Measurements from ENCODE around the gene HLCS. TPM values are rescaled to one million over a fixed set of nuclear protein-coding genes. Genes with fewer than 3 reads are reported as not detected.

HLCS gene
- polyA plus RNA-seq, 3 donors: 17.0 to 17.9 (median 17.2) TPM

DNA sequence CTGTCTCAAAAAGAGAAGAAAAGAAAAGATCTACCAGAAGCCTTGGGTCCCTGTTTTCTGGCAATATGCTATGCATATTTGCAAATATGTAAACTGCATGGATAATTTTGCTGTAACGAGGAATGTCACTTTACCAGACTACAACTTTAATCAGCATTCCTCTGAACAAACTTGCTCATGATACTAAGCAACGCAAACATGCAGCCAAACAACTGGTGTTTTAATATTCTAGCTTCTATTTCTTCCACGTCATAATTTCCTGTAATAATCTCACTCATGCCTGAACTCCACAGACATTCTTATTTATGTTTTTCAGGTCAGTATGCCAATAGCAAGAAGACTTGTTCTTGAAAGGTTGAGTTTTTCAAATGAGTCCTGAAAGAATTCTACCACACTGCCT lies 153.4 kb downstream of the HLCS start:
- no peak for DNase-seq

GRCh38 chr21:36811762-36812161 lies 154.7 kb downstream of the HLCS start:
- no peak for DNase-seq

- no peak for DNase-seq
Measured at GRCh38 chr21:36810443-36810842, 156.0 kb downstream of the HLCS start.

- DNase-seq: no peak
Measured at GRCh38 chr21:36807422-36807928, 159.0 kb downstream of the HLCS start.

DNA sequence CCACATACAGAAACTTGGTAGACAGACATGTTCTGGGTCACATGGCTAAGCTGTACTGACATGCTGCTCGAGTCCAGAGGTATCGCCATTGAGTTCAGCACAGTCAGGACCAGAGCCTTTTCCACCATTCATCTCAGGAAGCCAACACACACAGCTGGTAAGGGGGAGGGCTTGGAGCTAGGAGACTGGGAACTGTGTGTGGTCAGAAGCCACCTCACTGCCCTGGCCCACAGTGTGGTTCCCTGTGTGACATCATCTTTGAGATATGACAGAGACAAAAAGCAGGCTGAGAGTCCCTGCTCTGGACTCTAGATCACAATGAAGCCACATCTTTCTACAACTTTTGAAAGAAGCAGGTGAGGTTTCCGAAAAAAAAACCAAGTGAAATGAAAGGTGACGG lies 160.4 kb downstream of the HLCS start:
- DNase-seq: no peak

- no peak for DNase-seq
Measured at GRCh38 chr21:36804874-36805611, 161.4 kb downstream of the HLCS start.

DNA sequence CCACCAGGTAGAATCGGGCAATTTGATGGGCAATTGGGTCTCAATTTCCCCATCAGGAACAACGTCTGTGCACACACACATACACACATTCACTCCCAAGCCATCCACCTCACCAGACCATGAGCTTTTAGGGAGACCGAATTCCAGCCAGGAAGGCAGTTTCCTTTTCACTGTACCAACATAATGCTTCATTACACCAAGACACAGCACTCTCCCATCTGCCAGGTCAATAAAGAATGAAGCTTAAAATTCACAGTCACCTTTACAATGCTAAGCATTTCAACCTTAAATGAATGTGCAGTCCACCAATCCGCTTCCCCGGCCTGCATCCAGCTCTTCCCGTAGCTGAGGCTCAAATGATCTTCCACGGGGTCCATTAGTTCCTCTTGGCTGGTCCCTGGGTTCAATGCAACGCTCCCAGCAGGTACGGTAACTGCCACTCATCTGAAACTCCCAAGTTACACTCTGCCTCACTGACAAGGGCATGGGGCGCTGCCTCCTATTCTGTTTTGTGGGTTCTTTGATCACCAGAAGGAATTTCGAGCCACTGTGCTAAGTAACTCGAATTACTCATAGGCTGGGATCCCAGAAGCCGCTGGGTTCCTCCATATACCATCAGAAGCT lies 162.5 kb downstream of the HLCS start:
- no peak for DNase-seq

DNA sequence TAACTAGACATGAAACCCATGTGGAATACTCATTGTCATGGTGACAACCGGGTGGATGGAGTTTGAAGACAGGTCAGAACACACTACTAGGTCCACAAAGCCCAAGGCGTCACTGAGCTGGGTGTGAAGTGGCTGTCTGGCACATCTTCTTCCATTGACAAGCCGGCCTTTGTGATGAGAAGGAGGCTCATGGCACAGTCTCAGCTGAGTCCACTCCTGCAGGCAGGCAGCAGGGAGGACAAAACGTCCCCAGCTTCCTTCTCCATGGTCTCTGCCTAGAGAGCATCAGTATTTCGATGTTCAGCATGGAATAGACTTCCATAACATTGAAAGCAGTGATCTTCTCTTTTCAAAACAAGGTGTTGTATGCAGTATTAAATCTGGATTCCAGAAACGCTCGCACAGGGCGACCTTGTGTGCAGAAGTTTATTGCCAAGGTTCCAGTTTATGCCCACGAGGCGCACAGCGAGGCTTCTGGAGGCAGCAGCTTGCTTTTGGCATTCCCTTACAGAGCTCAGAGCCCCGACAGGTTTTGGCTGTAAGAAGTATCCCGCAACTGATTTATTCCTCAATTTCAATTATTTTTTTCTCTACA lies 163.3 kb downstream of the HLCS start:
- DNase-seq: no peak

DNA sequence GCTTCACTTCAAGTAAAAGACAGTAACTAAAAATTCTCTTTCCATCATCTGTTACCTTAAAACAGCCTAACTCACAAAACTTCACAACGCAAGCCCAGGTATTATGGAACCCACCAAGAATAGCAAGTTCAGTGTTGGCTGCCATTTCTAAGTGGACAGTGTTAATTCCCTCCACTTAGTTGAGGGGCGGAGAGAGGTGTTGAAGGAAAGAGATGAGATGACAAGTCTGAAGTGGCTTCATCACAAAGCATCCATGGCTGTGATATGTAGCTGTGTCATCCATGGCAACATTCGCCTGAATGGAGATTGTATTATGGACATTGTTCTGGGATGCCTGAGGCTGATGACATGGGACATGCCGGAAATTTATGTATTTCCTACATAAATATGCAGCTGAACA lies 165.7 kb downstream of the HLCS start:
- DNase-seq: no peak

- DNase-seq: no peak
Measured at GRCh38 chr21:36799869-36800268, 166.6 kb downstream of the HLCS start.

DNA sequence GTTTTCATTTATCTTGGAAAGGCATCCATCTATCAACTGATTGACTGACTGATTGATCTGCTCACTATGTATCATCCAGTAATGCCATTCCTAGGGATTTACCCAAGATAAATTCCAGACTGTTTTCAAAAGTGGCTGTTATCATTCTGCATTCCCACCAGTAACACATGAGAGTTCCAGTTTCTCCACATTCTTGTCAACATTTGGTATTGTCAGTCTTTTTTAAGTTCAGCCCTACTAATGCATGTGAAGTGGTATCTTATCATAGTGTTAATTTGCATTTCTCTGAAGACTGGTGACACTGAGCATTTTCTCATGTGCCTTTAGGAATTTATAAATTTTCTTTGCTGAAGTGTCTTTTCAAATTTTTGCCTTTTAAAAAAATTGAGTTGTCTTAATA lies 168.0 kb downstream of the HLCS start:
- no peak for DNase-seq

DNA sequence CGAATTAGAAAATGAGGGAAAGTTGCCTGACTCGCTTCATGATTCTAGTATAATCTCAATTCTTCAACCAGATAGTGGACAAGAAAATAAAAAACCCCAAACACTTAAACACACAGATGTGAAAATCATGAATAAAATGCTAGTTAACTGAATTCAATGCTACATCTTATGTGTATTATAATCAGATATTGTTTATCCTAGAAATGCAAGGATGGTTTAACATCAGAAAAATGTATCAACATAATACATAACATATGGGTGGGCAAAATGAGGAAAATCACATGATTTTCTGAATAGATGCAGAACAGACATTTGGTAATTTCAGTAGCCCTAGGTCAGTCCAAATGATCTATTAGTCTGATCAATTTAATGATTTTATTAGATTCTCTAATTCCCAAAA lies 170.4 kb downstream of the HLCS start:
- DNase-seq: no peak

DNA sequence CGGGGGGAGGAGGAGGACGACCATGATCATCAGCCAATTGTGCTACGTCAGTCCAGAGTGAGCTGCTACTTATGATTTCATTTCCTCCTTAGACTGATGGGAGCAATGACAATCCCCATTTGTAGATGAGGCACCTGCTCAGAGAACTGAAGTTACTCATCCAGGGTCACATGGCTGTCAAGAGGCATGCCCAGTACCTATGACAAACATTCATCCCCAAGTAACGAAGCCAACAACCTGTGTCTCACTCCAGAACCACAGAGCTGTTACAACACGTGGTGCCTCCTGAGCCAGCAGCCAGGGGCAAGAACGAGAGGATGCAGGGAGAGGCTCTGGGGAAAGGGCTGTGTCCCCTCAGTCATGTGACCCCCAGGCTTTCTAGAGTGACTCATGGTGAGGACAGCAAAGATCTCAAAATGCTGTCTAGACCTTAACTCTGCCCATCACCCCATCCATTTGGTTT lies 173.9 kb downstream of the HLCS start:
- no peak for DNase-seq

GRCh38 chr21:36791695-36792470 lies 174.6 kb downstream of the HLCS start:
- DNase-seq: no peak

GRCh38 chr21:36791180-36791579 lies 175.3 kb downstream of the HLCS start:
- DNase-seq: no peak

GRCh38 chr21:36790616-36791015 lies 175.9 kb downstream of the HLCS start:
- DNase-seq: no peak

GRCh38 chr21:36788120-36788638 lies 178.3 kb downstream of the HLCS start:
- DNase-seq: no peak

DNA sequence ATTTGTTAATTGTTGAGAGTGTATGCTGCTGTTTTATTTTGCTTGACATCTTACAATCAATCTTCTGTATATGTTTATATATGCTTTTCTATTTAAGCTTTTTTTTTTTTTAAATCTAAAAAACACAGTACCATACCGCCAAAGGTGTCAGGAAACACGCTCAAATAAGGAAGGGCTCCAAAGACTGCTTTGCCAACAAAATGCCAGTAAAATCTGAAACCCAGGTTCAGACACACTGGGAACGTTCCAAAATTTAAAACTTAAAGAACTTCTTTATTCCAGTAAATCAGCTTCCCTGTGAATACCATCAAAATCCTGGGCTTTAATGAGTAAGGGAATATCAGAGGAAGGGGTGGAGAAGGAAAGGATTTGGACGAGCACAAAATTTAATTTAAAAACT lies 180.3 kb downstream of the HLCS start:
- DNase-seq: no peak

DNA sequence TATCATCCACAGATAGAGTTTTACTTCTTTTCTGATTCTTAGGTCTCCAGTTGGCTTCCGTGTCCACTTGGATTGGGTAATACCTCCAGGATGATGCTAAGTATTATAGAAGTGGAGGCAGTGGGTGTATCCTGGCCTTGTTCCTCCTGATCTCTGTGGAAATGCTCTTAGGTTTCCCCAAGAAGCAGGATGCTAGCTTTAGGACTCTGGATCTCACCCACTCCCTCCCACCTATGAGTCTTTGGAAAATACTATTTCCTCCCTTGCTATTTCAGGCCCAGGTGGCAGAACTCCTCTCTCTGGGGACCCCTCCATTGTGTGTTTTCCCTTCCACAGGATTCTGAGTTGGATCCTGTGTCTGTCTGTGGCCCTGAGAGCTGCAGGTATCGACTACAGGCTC lies 180.9 kb downstream of the HLCS start:
- DNase-seq: no peak

DNA sequence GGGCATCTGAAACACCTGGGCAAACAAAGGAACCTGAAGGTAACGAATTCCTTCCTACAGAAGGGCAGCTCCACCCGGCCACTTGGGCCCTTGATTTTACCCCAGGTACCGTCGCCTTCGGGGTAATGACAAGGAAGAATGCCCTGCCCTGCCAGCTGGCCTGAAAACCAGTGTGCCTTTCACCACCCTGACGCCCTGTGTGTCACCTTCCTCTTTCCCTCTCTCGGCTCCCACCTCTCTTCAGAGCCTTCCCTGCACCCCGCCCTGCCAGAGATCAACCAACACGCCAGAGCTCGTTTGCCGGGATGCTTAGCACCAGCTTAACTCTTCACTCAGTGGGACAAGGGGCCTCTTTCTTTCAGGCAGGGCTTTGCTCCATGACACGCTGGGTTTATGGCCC lies 181.5 kb downstream of the HLCS start:
- no peak for DNase-seq

DNA sequence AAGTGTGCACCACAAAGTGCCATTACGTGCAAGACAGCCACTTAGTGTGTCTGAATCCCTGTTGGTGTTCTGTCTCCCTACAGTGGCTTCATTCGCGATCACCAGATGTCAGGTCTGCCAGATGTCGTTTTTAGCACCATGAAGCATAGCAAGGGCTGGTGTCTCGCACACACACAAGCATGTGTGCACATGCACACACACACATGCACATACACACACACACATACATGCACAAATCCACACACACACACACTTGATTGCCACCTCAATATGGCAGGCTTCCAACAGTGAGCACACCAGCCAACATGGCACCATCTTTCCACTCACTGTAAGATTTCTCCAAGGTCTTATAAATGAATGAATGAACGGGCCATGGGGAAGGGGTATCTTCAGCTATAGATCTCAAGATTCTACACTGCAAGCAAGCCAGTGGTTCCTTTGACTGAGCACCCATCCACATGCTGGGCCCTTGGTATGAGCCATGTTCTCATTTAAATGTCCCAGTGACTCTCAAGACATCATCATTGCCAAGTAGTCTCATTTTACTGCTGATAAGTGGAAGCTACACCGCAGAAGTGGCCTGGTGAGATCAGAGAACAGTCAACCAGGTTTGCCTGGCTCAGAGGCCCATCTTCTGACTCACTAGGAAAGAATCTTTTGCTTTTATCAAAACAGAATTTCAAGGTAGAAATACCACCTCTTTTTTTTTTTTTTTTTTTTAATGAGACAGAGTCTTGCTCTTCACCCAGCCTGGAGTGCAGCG lies 182.7 kb downstream of the HLCS start:
- DNase-seq: no peak

Data from renal pelvis (tissue), 4 donors.